Stimulated activated naive CD4-positive, alpha-beta T cell treated with Interleukin-2 at 50 U/mL for 16 hours (primary cell): Measurements from ENCODE around the gene PPL.
"Not testable (repeated sequence)": the region's sequence is repeated elsewhere in the genome, so short reads cannot be mapped to it uniquely, and the experiment has no call there.

Experiments
- DNase-seq: peaks from one replicate; lab custom pipeline; 2025; lab: John Stamatoyannopoulos, UW

Gene PPL

GRCh38 chr16:4957720-4958509, 21.0 kb upstream of the PPL start, which contains the start of gene SEC14L5:
Gene SEC14L5, plus strand, starts transcription at chr16:4958330. Its CDS starts 994 bp downstream, at chr16:4959324.
- DNase-seq: peak; percentile 85

GRCh38 chr16:4957420-4957719, 20.4 kb upstream of the PPL start:
- DNase-seq: no peak

- no peak for DNase-seq
Observed at GRCh38 chr16:4954714-4955113, 17.8 kb upstream of the PPL start.

- not testable (repeated sequence) for DNase-seq
Observed at GRCh38 chr16:4951583-4951982, 14.6 kb upstream of the PPL start.

GRCh38 chr16:4949986-4950385, 13.0 kb upstream of the PPL start:
- no peak for DNase-seq

GRCh38 chr16:4948903-4949766, 12.2 kb upstream of the PPL start:
- no peak for DNase-seq

- no peak for DNase-seq
Observed at GRCh38 chr16:4947722-4948503, 11.0 kb upstream of the PPL start.

- DNase-seq: no peak
Observed at GRCh38 chr16:4946917-4947316, 10.0 kb upstream of the PPL start.

- no peak for DNase-seq
Observed at GRCh38 chr16:4945560-4946502, 8.9 kb upstream of the PPL start.

- DNase-seq: no peak
Observed at GRCh38 chr16:4944333-4945281, 7.7 kb upstream of the PPL start.

- DNase-seq: no peak
Observed at GRCh38 chr16:4942481-4942880, 5.5 kb upstream of the PPL start.

GRCh38 chr16:4940719-4941118, 3.8 kb upstream of the PPL start:
- DNase-seq: no peak

GRCh38 chr16:4938683-4939030, 1.7 kb upstream of the PPL start:
- no peak for DNase-seq

- DNase-seq: no peak
Observed at GRCh38 chr16:4937782-4938682, 1.1 kb upstream of the PPL start.

GRCh38 chr16:4936181-4936990, 562 bp downstream of the PPL start:
- no peak for DNase-seq

- no peak for DNase-seq
Observed at GRCh38 chr16:4935241-4935855, 1.6 kb downstream of the PPL start.

- DNase-seq: no peak
Observed at GRCh38 chr16:4934591-4934990, 2.4 kb downstream of the PPL start.

GRCh38 chr16:4933871-4934395, 3.0 kb downstream of the PPL start:
- DNase-seq: no peak
